CD14-positive monocyte (primary cell): ENCODE measurements around the gene OAS2. TPM values are rescaled to one million over a fixed set of nuclear protein-coding genes. Genes with fewer than 3 reads are reported as not detected.

ENCODE experiments used
- DNase-seq, 3 donors: peaks; one replicate each; pipeline ENCODE4 v3.0.0-alpha.2; 2011 to 2022
- H2AFZ ChIP-seq: 2 replicates; pipeline ENCODE4 v1.6.0; 2012; ENCODE audit warnings: mild to moderate bottlenecking, low read depth, low read length, inconsistent platforms; ENCODE audit not compliant: insufficient read depth, poor library complexity, severe bottlenecking
- H3K27ac ChIP-seq, 2 donors: 1 replicate in 1 of 2; 2 replicates in 1 of 2; pipeline ENCODE4 v1.5.1; 2012 to 2013; ENCODE audit warnings: low read length in 2 of 2, control low read depth in 1 of 2, inconsistent platforms in 1 of 2, low read depth in 1 of 2, mild to moderate bottlenecking in 1 of 2
- H3K27me3 ChIP-seq, 2 donors: one replicate each; pipeline versions ENCODE4 v1.6.0 to v1.6.1; 2011 to 2013; ENCODE audit warnings: low read length in 2 of 2; ENCODE audit not compliant: control insufficient read depth in 2 of 2, insufficient read depth in 2 of 2
- H3K36me3 ChIP-seq, 2 donors: replicated peaks in 1 of 2; 1 replicate in 1 of 2; 2 replicates in 1 of 2; pipeline versions ENCODE4 v1.5.1 to v1.6.1; 2012 to 2013; ENCODE audit warnings: low read length in 2 of 2, control low read depth in 1 of 2, inconsistent platforms in 1 of 2, mild to moderate bottlenecking in 1 of 2; ENCODE audit not compliant: insufficient read depth in 2 of 2, control insufficient read depth in 1 of 2
- H3K4me1 ChIP-seq, 2 donors: 1 replicate in 1 of 2; 2 replicates in 1 of 2; pipeline versions ENCODE4 v1.5.1 to v1.6.1; 2012 to 2013; ENCODE audit warnings: low read length in 2 of 2, control low read depth in 1 of 2, inconsistent platforms in 1 of 2, mild to moderate bottlenecking in 1 of 2, moderate library complexity in 1 of 2; ENCODE audit not compliant: insufficient read depth in 2 of 2, control insufficient read depth in 1 of 2
- H3K4me2 ChIP-seq: replicated peaks from 2 replicates; pipeline ENCODE3; 2012; ENCODE audit warnings: low read length, moderate library complexity, mild to moderate bottlenecking; ENCODE audit not compliant: poor library complexity, severe bottlenecking; ENCODE audit errors: extremely low read depth
- H3K4me3 ChIP-seq, 3 experiments: fragments of 200-600 bp in 1 of 3; sonication (generic) in 1 of 3; replicated peaks in 1 of 3; 1 replicate in 2 of 3; 2 replicates in 1 of 3; pipeline ENCODE4 v1.5.1; 2011 to 2013; ENCODE audit warnings: low read length in 3 of 3, mild to moderate bottlenecking in 3 of 3, control low read depth in 2 of 3, low read depth in 2 of 3, inconsistent platforms in 1 of 3, moderate library complexity in 1 of 3
- H3K79me2 ChIP-seq: 2 replicates; pipeline ENCODE4 v1.6.0; 2012; ENCODE audit warnings: mild to moderate bottlenecking, control low read depth, inconsistent platforms, low read length, moderate library complexity; ENCODE audit not compliant: insufficient read depth
- H3K9ac ChIP-seq: 2 replicates; pipeline ENCODE4 v1.6.0; 2017; ENCODE audit warnings: low read length, mild to moderate bottlenecking; ENCODE audit not compliant: insufficient read depth, poor library complexity, severe bottlenecking
- H3K9me3 ChIP-seq, 2 donors: replicated peaks in 1 of 2; 1 replicate in 1 of 2; 2 replicates in 1 of 2; pipeline versions ENCODE4 v1.5.1 to v1.6.1; 2012 to 2013; ENCODE audit warnings: low read length in 2 of 2, control low read depth in 1 of 2; ENCODE audit not compliant: control insufficient read depth in 1 of 2, insufficient read depth in 1 of 2
- H4K20me1 ChIP-seq: 2 replicates; pipeline ENCODE4 v1.6.0; 2012; ENCODE audit warnings: mild to moderate bottlenecking, low read length, control low read depth, moderate library complexity; ENCODE audit not compliant: insufficient read depth
- H3K27ac Mint-ChIP-seq, 7 donors: one replicate each; pipeline ENCODE4 v1.8.0; 2020; ENCODE audit warnings: mild to moderate bottlenecking in 7 of 7, mixed read lengths in 7 of 7, moderate library complexity in 6 of 7, inconsistent platforms in 2 of 7
- H3K27me3 Mint-ChIP-seq, 3 donors: one replicate each; pipeline ENCODE4 v1.8.0; 2021 to 2022; ENCODE audit warnings: low read depth in 3 of 3, mild to moderate bottlenecking in 3 of 3, mixed read lengths in 3 of 3, moderate library complexity in 3 of 3, inconsistent platforms in 1 of 3
- H3K36me3 Mint-ChIP-seq, 2 donors: one replicate each; pipeline ENCODE4 v1.8.0; 2020; ENCODE audit warnings: mixed read lengths in 2 of 2, inconsistent platforms in 1 of 2, mild to moderate bottlenecking in 1 of 2
- H3K4me1 Mint-ChIP-seq: one replicate; pipeline ENCODE4 v1.8.0; 2020; ENCODE audit warnings: mild to moderate bottlenecking, mixed read lengths
- H3K4me3 Mint-ChIP-seq, 2 donors: one replicate each; pipeline ENCODE4 v1.8.0; 2020; ENCODE audit warnings: mild to moderate bottlenecking in 2 of 2, mixed read lengths in 2 of 2, moderate library complexity in 1 of 2
- H3K9me3 Mint-ChIP-seq, 7 donors: one replicate each; pipeline ENCODE4 v1.8.0; 2020 to 2022; ENCODE audit warnings: mixed read lengths in 7 of 7, mild to moderate bottlenecking in 6 of 7, moderate library complexity in 6 of 7, inconsistent platforms in 2 of 7
- CTCF ChIP-seq: fragments of 200-600 bp; IDR thresholded peaks from one replicate; pipeline ENCODE4 v1.8.0; 2022; ENCODE audit warnings: antibody characterized with exemption, mild to moderate bottlenecking
- WGBS: methylation state at CpG from one replicate; pipeline ENCODE4 v1.1.5; 2013; ENCODE audit warnings: missing lambda C conversion rate; ENCODE audit not compliant: insufficient coverage; 5-methylcytosine and 5-hydroxymethylcytosine counted together
- intact Hi-C, 2 donors: fragments of 100-400 bp; cut with micrococcal nuclease; formaldehyde crosslinking; loops; one replicate each; pipeline versions ENCODE4 v1.15.0 to v1.15.1; 2023
- polyA plus RNA-seq, 3 donors: library from polyadenylated mRNA; depleted of rRNA in 1 of 3; unstranded in 2 of 3; stranded (reverse) in 1 of 3; fragments of 300-500 nt in 2 of 3; fragments of >200 nt in 1 of 3; fragmentation: Illumina TruSeq in 2 of 3; gene quantifications; 1 replicate in 2 of 3; 2 replicates in 1 of 3; pipeline ENCODE4 v1.2.3, GENCODE V29; 2012 to 2021

The OAS2 gene
- polyA plus RNA-seq, 3 donors = 27.7 to 55.9 (median 40.1) TPM

DNA sequence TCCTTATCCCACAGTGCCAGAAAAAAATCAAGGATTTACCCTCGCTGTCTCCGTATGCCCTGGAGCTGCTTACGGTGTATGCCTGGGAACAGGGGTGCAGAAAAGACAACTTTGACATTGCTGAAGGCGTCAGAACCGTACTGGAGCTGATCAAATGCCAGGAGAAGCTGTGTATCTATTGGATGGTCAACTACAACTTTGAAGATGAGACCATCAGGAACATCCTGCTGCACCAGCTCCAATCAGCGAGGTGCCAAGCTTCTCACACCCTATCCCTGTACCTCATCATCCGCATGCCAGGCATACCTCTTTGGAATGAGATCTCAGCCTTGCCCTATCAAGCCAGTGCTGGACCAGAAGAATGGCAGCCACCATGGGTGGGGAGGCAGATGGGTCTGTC lies 19.2 kb downstream of the OAS2 start:
- DNase-seq = no peak
- H3K9me3 ChIP-seq = peaks cover 0 to 5% of the 10 kb centered on the region in 2 donors
- H4K20me1 ChIP-seq = peaks cover 11% of the 10 kb centered on the region
- Mint-ChIP-seq H3K36me3 (peaks cover 78 to 81% of the 10 kb centered on the region in 2 donors), H3K27me3 (no peaks in the 10 kb centered on the region), H3K27ac (no peak overlapping the region), H3K4me1 (peaks cover 2% of the 10 kb centered on the region), H3K4me3 (no peak overlapping the region), H3K9me3 (peaks cover 1 to 11% (median 6%) of the 10 kb centered on the region in 7 donors)
- H3K4me3 ChIP-seq = no peak overlapping the region
- H3K27me3 ChIP-seq = no peaks in the 10 kb centered on the region
- H3K27ac ChIP-seq = no peak overlapping the region
- peaks cover 71 to 94% of the 10 kb centered on the region in 2 donors for H3K36me3 ChIP-seq
- H3K9ac ChIP-seq = no peak overlapping the region
- TF ChIP-seq CTCF = no peak
- no peaks in the 10 kb centered on the region for H3K4me1 ChIP-seq
- no peak overlapping the region for H3K4me2 ChIP-seq
- 98% methylated on average over 5 of the region's 7 CpGs for WGBS
- H2AFZ ChIP-seq = no peak overlapping the region
- intact Hi-C loops = no loop called here
- no peaks in the 10 kb centered on the region for H3K79me2 ChIP-seq

- Histone ChIP-seq H2AFZ (no peak overlapping the region), H3K9me3 (peaks cover 0 to 5% of the 10 kb centered on the region in 2 donors), H3K27me3 (no peaks in the 10 kb centered on the region), H3K27ac (no peak overlapping the region), H3K4me3 (no peak overlapping the region), H3K36me3 (peaks cover 86 to 96% of the 10 kb centered on the region in 2 donors), H3K4me2 (no peak overlapping the region), H4K20me1 (no peaks in the 10 kb centered on the region), H3K9ac (no peak overlapping the region), H3K79me2 (no peaks in the 10 kb centered on the region), H3K4me1 (no peaks in the 10 kb centered on the region)
- H3K27me3 Mint-ChIP-seq = no peaks in the 10 kb centered on the region
- 92% methylated on average over 5 of the region's 12 CpGs for WGBS
- no peak for DNase-seq
- peaks cover 1 to 10% (median 6%) of the 10 kb centered on the region in 7 donors for H3K9me3 Mint-ChIP-seq
- intact Hi-C loops = no loop called here
- peaks cover 86 to 87% of the 10 kb centered on the region in 2 donors for H3K36me3 Mint-ChIP-seq
- no peak overlapping the region for H3K27ac Mint-ChIP-seq
- no peak for TF ChIP-seq CTCF
- H3K4me3 Mint-ChIP-seq = no peak overlapping the region
- H3K4me1 Mint-ChIP-seq = no peaks in the 10 kb centered on the region
Measured at GRCh38 chr12:112998987-112999767, 20.9 kb downstream of the OAS2 start.
